ENCODE results near the gene NPIPB12.
"Not testable (repeated sequence)": the region's sequence is repeated elsewhere in the genome, so short reads cannot be mapped to it uniquely, and the experiment has no call there.

NPIPB12 gene

DNA sequence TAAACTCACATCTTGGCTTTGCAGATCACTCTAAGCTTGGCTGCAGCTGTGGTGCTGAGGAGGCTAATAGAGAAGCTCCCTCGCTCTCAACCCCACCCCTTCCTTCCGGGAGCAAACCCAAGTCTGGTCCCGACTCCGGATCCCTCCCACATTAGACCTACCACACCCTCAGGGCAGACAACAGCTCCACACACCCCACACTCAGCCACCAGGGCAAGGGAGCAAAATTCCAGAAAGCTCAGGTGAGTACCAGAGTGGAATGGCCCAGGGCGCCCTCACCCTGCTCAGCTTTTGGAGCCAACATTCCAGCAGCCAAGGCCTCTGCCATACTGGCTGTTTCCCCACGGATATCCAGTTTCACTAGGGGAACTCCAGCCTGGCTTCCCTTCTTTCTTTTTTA, 36.5 kb downstream of the NPIPB12 start:
- H2AK5ac ChIP-seq (ENCODE audit: low read length, severe bottlenecking); H3K23ac ChIP-seq (ENCODE audit: low read length in 2 of 2); H3K18ac ChIP-seq (ENCODE audit: low read depth in 1 of 2, low read length in 2 of 2); H3K79me1 ChIP-seq (replicated peaks; ENCODE audit: low read length, poor library complexity, severe bottlenecking); DNase-seq; H2BK12ac ChIP-seq (ENCODE audit: low read length in 2 of 2); H2BK120ac ChIP-seq (ENCODE audit: low read depth, low read length); H3K36me3 ChIP-seq (ENCODE audit: control insufficient read depth in 1 of 2, insufficient read depth in 2 of 2, low read depth in 1 of 2, low read length in 2 of 2); H3K9me3 ChIP-seq (ENCODE audit: control insufficient read depth, low read length); H4K8ac ChIP-seq (ENCODE audit: low read length); H3K4ac ChIP-seq (ENCODE audit: low read depth in 1 of 2, low read length in 2 of 2); H3K14ac ChIP-seq (ENCODE audit: low read length in 2 of 2); H3K4me2 ChIP-seq (ENCODE audit: low read length, poor library complexity, severe bottlenecking); H3K9ac ChIP-seq (ENCODE audit: low read length); H2BK15ac ChIP-seq (ENCODE audit: low read depth, poor library complexity, severe bottlenecking); H2AFZ ChIP-seq (ENCODE audit: low read depth, low read length); H3K27ac ChIP-seq (ENCODE audit: low read length, poor library complexity, severe bottlenecking); H4K91ac ChIP-seq (ENCODE audit: low read length); H3K4me1 ChIP-seq (ENCODE audit: control insufficient read depth, insufficient read depth, low read depth, low read length); H3K4me3 ChIP-seq (ENCODE audit: insufficient read depth in 1 of 2, low read depth in 1 of 2, low read length in 2 of 2); H2BK5ac ChIP-seq (ENCODE audit: low read depth, low read length, poor library complexity, severe bottlenecking); H3K27me3 ChIP-seq (ENCODE audit: control insufficient read depth in 1 of 2, insufficient read depth in 1 of 2, low read length in 2 of 2): not testable (repeated sequence)
- 83% methylated on average over 4 of the region's 6 CpGs for WGBS

DNA sequence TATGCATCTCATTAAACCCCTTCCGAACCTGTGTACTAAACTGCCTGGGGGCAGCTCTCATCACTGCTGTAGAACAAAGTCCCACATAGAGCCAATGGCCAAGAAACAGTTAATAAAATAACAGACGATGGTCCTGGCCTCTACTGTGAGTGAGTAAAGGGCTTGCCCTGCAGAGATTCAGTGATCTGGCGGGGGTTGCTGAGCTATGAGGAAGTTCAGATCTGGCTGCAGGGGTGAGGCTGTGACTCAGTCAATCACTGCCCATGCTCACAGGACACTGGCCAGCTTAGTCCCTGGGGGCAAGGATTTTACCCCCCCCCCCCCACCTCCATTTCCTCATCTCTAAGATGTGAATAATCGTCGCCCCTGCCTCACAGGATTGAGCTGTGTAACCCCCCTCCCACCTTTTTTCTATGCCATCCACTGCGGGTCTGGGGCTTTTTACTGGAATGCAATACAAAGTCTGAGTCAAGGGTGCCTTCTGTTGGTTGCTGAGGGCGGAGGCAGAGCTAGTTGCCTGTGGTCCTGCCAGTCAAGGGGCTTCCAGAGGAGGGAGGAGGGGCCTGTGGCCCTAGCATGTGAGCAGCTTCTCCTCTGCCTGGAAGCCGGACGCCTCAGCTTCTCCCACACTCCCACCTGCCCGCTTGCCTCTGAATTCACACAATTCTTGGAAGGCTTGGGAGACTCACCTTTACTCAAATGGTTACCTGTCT, 38.4 kb downstream of the NPIPB12 start:
- not testable (repeated sequence) for H4K91ac ChIP-seq (ENCODE audit: low read length); H2AK5ac ChIP-seq (ENCODE audit: low read length, severe bottlenecking); H3K4me1 ChIP-seq (ENCODE audit: control insufficient read depth, insufficient read depth, low read depth, low read length); H4K8ac ChIP-seq (ENCODE audit: low read length); H3K18ac ChIP-seq (ENCODE audit: low read depth in 1 of 2, low read length in 2 of 2); H2AFZ ChIP-seq (ENCODE audit: low read depth, low read length); H2BK120ac ChIP-seq (ENCODE audit: low read depth, low read length); H3K14ac ChIP-seq (ENCODE audit: low read length in 2 of 2); H2BK15ac ChIP-seq (ENCODE audit: low read depth, poor library complexity, severe bottlenecking); H3K4me3 ChIP-seq (ENCODE audit: insufficient read depth in 1 of 2, low read depth in 1 of 2, low read length in 2 of 2); H3K4me2 ChIP-seq (ENCODE audit: low read length, poor library complexity, severe bottlenecking); H3K9ac ChIP-seq (ENCODE audit: low read length); H2BK12ac ChIP-seq (ENCODE audit: low read length in 2 of 2); H3K36me3 ChIP-seq (ENCODE audit: control insufficient read depth in 1 of 2, insufficient read depth in 2 of 2, low read depth in 1 of 2, low read length in 2 of 2); H3K9me3 ChIP-seq (ENCODE audit: control insufficient read depth, low read length); DNase-seq; H3K27me3 ChIP-seq (ENCODE audit: control insufficient read depth in 1 of 2, insufficient read depth in 1 of 2, low read length in 2 of 2); H2BK5ac ChIP-seq (ENCODE audit: low read depth, low read length, poor library complexity, severe bottlenecking); H3K4ac ChIP-seq (ENCODE audit: low read depth in 1 of 2, low read length in 2 of 2); H3K79me1 ChIP-seq (replicated peaks; ENCODE audit: low read length, poor library complexity, severe bottlenecking); H3K23ac ChIP-seq (ENCODE audit: low read length in 2 of 2); H3K27ac ChIP-seq (ENCODE audit: low read length, poor library complexity, severe bottlenecking)
- no CpG with 5 or more reads among the region's 10 CpGs for WGBS

DNA sequence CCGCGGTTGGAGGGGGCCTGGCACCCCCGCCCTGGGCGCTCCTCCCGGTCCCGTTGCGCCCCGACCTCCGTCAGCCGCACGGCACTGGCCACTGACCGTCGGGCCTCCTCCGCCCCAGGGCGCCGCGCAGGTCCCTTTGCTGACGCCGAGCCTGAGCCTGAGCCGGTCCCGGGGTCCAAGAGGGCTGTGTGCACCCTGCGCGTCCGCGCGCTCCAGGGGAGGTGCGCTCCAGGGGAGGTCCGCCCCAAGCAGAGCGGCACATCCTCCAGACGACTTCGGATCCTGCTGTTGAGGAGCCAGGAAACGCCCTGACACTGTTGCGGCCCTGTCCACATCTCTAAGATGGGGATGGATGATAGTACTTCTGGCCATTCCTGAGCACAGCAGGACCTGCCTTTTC, 39.3 kb downstream of the NPIPB12 start:
- H3K36me3 ChIP-seq (ENCODE audit: control insufficient read depth in 1 of 2, insufficient read depth in 2 of 2, low read depth in 1 of 2, low read length in 2 of 2): not testable (repeated sequence)
- WGBS: no CpG with 5 or more reads among the region's 33 CpGs

GRCh38 chr16:29465985-29466824, 40.0 kb downstream of the NPIPB12 start:
- H3K23ac ChIP-seq (ENCODE audit: low read length in 2 of 2); H2BK120ac ChIP-seq (ENCODE audit: low read depth, low read length); H3K4me3 ChIP-seq (ENCODE audit: insufficient read depth in 1 of 2, low read depth in 1 of 2, low read length in 2 of 2); H2BK15ac ChIP-seq (ENCODE audit: low read depth, poor library complexity, severe bottlenecking); H3K9me3 ChIP-seq (ENCODE audit: control insufficient read depth, low read length); H3K9ac ChIP-seq (ENCODE audit: low read length); H4K8ac ChIP-seq (ENCODE audit: low read length); H3K4ac ChIP-seq (ENCODE audit: low read depth in 1 of 2, low read length in 2 of 2); DNase-seq; H2AK5ac ChIP-seq (ENCODE audit: low read length, severe bottlenecking); H3K14ac ChIP-seq (ENCODE audit: low read length in 2 of 2); H3K36me3 ChIP-seq (ENCODE audit: control insufficient read depth in 1 of 2, insufficient read depth in 2 of 2, low read depth in 1 of 2, low read length in 2 of 2); H4K91ac ChIP-seq (ENCODE audit: low read length); H3K18ac ChIP-seq (ENCODE audit: low read depth in 1 of 2, low read length in 2 of 2); H3K4me1 ChIP-seq (ENCODE audit: control insufficient read depth, insufficient read depth, low read depth, low read length); H3K79me1 ChIP-seq (replicated peaks; ENCODE audit: low read length, poor library complexity, severe bottlenecking); H3K27me3 ChIP-seq (ENCODE audit: control insufficient read depth in 1 of 2, insufficient read depth in 1 of 2, low read length in 2 of 2); H2BK12ac ChIP-seq (ENCODE audit: low read length in 2 of 2); H2AFZ ChIP-seq (ENCODE audit: low read depth, low read length); H3K27ac ChIP-seq (ENCODE audit: low read length, poor library complexity, severe bottlenecking); H3K4me2 ChIP-seq (ENCODE audit: low read length, poor library complexity, severe bottlenecking); H2BK5ac ChIP-seq (ENCODE audit: low read depth, low read length, poor library complexity, severe bottlenecking): not testable (repeated sequence)
- no CpG with 5 or more reads among the region's 57 CpGs for WGBS

More for the DNA sequence above, 39.3 kb downstream of the NPIPB12 start:
- DNase-seq; H2BK15ac ChIP-seq (ENCODE audit: low read depth, poor library complexity, severe bottlenecking); H3K4ac ChIP-seq (ENCODE audit: low read depth in 1 of 2, low read length in 2 of 2); H3K14ac ChIP-seq (ENCODE audit: low read length in 2 of 2); H3K4me1 ChIP-seq (ENCODE audit: control insufficient read depth, insufficient read depth, low read depth, low read length); H2BK120ac ChIP-seq (ENCODE audit: low read depth, low read length); H4K8ac ChIP-seq (ENCODE audit: low read length); H2AFZ ChIP-seq (ENCODE audit: low read depth, low read length); H2BK5ac ChIP-seq (ENCODE audit: low read depth, low read length, poor library complexity, severe bottlenecking); H3K23ac ChIP-seq (ENCODE audit: low read length in 2 of 2); H3K4me2 ChIP-seq (ENCODE audit: low read length, poor library complexity, severe bottlenecking); H3K18ac ChIP-seq (ENCODE audit: low read depth in 1 of 2, low read length in 2 of 2); H3K9me3 ChIP-seq (ENCODE audit: control insufficient read depth, low read length); H2AK5ac ChIP-seq (ENCODE audit: low read length, severe bottlenecking); H2BK12ac ChIP-seq (ENCODE audit: low read length in 2 of 2); H3K27me3 ChIP-seq (ENCODE audit: control insufficient read depth in 1 of 2, insufficient read depth in 1 of 2, low read length in 2 of 2); H4K91ac ChIP-seq (ENCODE audit: low read length); H3K27ac ChIP-seq (ENCODE audit: low read length, poor library complexity, severe bottlenecking); H3K79me1 ChIP-seq (replicated peaks; ENCODE audit: low read length, poor library complexity, severe bottlenecking); H3K4me3 ChIP-seq (ENCODE audit: insufficient read depth in 1 of 2, low read depth in 1 of 2, low read length in 2 of 2); H3K9ac ChIP-seq (ENCODE audit: low read length): not testable (repeated sequence)

Measured in mesenchymal stem cell (in vitro differentiated cells and primary cell).